Stimulated activated CD4-positive, alpha-beta T cell treated with anti-CD3 and anti-CD28 coated beads, TNF-alpha, amount 100 ng/mL, for 4 hours (primary cell): ENCODE data around the gene ZXDC.

Experiments used
- DNase-seq, 3 experiments: peaks; one replicate each; pipeline ENCODE4 v3.0.0-alpha.2; 2020; ENCODE audit warnings: low read depth in 3 of 3

Gene ZXDC

GRCh38 chr3:126435456-126436315 is 40.0 kb downstream of the ZXDC start:
- DNase-seq: no peak

GRCh38 chr3:126434931-126435411 is 40.7 kb downstream of the ZXDC start:
- DNase-seq: no peak

DNA sequence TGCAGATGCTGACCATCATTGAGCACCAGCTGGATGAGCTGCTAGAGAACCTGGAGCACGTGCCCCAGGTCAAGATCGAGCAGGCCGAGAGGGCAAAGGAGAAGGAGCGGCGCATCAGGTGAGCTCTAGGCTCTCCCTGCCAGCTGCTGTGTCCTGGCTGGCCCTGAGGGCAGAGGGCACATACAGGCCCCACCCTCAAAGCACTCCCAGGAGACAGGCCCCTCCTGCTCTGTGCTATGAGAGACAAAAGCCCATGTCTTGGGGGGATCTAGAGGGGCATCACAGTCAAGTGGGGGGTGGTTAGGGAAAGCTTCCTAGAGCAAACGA is 41.5 kb downstream of the ZXDC start:
- DNase-seq: no peak

- DNase-seq: no peak
Observed at GRCh38 chr3:126433496-126434263, 42.0 kb downstream of the ZXDC start.

DNA sequence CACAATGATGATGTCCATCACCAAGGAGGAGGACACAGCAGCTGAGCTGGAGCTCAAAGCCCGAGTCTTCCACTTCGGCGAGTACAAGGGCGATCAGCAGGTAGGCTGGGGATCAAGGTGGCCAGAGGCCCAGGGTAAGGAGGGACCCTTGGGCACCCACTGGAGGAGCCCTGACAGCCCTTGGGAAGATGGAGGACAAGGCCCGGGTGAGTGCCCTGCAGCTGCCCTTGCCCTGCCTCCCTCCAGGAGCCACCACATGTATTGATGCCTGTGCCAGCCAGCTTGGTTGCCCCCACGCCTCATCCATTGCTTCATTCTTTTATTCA is 42.6 kb downstream of the ZXDC start:
- no peak for DNase-seq

- no peak for DNase-seq
Observed at GRCh38 chr3:126432361-126433104, 43.2 kb downstream of the ZXDC start.

GRCh38 chr3:126431103-126431534 is 44.6 kb downstream of the ZXDC start:
- no peak for DNase-seq

- no peak for DNase-seq
Observed at GRCh38 chr3:126424751-126425150, 50.9 kb downstream of the ZXDC start.

DNA sequence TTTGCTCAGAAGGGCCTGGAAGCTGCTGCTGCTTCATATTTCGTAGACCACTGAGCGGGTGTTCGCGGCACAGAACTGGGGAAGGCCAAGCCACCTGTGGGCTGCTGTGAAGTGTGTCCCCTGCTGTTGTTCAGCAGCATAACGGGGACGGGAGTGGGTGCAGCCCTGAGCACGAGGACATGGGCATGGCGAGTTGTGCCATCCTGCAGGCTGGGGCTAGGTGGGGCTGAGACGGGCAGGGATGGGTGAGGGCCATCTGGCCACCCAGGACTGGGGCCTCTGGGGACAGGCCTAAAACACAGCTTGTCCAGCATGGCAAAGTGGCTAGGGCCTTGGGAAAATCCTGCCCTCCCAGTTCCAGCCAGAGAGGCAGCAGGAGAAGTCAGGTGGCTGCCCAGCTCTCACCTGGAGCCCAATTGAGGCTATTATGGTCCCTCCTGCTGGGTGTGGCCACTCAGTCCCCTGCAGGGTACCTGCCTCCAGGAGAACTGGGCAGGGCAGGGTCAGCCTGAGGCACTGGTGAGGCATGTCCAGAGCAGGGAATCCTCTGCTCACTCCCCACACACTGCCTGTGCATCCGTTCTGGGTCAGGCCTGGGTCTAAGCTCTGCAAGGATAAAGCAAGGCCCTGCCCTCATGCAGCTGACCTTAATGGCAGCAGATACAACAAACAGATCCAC is 51.5 kb downstream of the ZXDC start:
- no peak for DNase-seq

DNA sequence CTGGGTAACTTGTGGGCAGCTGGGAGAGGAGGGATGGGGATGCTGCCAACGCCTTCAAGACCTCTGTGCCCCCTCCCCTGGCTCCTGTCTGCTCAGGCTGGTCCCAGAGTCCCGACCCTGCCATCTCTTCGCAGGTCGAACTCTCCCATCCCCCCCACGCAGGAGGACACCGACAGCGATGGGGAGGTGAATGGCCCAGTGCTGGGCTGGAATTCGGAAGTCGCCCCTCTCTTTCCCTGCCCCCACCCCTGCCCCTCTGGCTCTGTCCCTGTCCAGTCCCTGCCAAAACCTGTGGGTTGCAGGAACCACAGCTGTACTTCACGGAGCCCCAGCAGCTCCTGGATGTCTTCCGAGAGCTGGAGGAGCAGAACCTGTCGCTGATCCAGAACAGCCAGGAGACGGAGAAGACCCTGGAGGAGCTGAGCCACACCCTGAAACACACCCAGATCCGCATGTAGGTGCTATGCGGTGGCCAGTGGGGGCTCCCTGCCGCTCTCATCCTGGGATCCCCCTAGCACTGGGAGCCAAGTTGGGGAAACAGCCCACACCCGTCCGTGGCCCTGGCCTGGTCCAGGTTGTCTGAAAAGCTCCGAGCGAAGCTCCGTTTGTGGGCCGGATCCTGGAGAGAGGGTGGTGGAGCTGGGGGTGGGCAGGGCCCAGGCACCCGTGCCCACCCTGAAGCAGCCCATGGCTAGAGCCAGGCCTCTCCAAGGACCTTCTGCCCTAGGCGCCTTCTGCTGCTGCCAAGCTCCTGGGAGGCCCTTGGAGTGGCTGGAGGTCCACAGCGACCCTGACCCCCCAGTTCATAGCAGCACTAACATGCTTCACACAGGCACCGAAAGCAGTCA is 52.3 kb downstream of the ZXDC start:
- no peak for DNase-seq

GRCh38 chr3:126422571-126423091 is 53.1 kb downstream of the ZXDC start:
- no peak for DNase-seq

GRCh38 chr3:126422121-126422520 is 53.6 kb downstream of the ZXDC start:
- DNase-seq: no peak

- no peak for DNase-seq
Observed at GRCh38 chr3:126421573-126422119, 54.0 kb downstream of the ZXDC start.

DNA sequence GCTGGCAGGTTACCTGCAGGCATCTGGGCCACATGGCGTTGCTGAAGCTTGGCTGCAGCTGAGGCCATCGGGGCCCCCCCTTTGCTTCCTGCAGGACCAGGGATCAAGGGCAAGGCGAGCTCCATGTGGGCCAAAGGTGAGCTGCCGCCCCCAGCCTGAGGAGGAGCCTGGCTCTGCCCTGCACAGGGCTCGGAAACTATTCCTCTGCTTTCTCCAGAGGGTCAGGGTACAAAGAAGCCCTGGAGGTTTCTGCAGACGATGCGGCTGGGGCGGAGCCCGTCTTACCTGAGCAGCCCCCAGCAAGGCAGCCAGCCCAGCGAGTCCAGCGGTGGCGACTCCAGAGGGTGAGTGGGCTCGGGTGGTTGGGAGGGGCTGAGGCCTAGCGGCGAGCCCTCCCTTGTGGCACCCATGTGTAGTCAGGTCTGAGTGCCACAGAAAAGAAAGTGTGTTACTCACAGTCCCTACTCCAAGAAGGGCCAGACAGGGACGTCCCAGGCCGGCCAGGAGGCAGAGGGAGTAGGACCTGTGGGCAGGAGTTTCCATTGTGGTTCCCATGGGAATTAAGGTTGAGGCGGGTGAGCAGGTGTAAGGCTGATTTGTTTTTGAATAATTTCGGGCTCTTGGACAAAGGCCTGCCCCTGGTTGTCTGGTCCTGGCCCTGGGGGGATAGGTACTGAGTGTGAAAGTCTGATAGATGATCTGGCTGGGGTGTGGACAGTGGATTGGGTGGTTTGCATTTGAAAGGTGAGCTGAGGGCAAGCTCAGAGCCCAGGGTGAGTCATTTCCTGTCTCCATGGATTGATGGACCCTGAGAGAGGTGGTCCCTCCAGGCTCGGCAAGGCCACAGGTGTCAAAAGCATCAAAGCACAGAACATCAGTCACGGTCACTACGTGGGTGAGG is 55.6 kb downstream of the ZXDC start:
- no peak for DNase-seq

- DNase-seq: no peak
Observed at GRCh38 chr3:126419151-126419703, 56.5 kb downstream of the ZXDC start.

GRCh38 chr3:126418661-126419131 is 57.0 kb downstream of the ZXDC start:
- no peak for DNase-seq

GRCh38 chr3:126417981-126418530 is 57.6 kb downstream of the ZXDC start:
- DNase-seq: no peak

- no peak for DNase-seq
Observed at GRCh38 chr3:126417515-126417914, 58.2 kb downstream of the ZXDC start.

GRCh38 chr3:126416943-126417342 is 58.7 kb downstream of the ZXDC start:
- no peak for DNase-seq
